ENCODE measurements around the gene ST8SIA5.

- TF ChIP-seq EZH2phosphoT487 (IDR thresholded peaks at IDR 0.05; ENCODE audit: insufficient read depth, low read depth) (no peak), EZH2 (IDR thresholded peaks at IDR 0.05; ENCODE audit: insufficient read depth, poor library complexity, severe bottlenecking) (no peak)
These were observed 14.3 kb upstream of the ST8SIA5 start for GRCh38 chr18:46771141-46771540.

Data from GM23248 (cell line).